HG02885 (cell line): ENCODE results near the gene SMYD1.

ENCODE experiments used
- ATAC-seq: cut with Tn5 transposase; IDR thresholded peaks from one replicate; pipeline ENCODE4 v1.9.1; 2021; ENCODE audit warnings: mild to moderate bottlenecking; ENCODE audit not compliant: unreplicated experiment, poor library complexity

The SMYD1 gene

GRCh38 chr2:88055371-88056128 is 12.1 kb upstream of the SMYD1 start, which contains the start of gene KRCC1:
TSS of gene KRCC1 (minus strand) at chr2:88055783. CDS start at chr2:88028563, 27,220 bp downstream.
- peak; percentile 96 for ATAC-seq

DNA sequence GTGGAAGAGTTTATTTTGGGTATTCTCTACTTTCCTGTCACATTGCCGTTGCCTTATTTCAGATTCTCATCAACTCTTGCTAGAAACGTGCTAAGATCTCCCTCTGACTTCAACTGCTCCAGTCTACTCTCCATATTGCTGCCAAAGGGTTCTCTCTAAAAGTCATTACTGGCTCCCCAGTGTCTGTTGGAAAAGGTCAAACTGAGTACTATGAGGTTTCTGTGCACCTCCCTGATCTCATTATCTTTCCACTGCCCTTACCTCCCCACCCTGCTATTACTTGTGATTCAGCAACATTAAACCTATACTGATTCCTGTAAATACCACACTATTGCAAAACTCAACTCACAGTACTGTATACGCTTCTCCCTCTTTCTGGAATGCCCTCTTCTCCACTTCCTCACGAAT is 10.2 kb upstream of the SMYD1 start:
- ATAC-seq, result no peak

GRCh38 chr2:88058191-88058590 is 9.4 kb upstream of the SMYD1 start:
- ATAC-seq, result no peak

- peak; percentile 41 for ATAC-seq
These were observed 7.4 kb upstream of the SMYD1 start for GRCh38 chr2:88059979-88060906.

GRCh38 chr2:88060907-88061275 is 6.7 kb upstream of the SMYD1 start:
- no peak for ATAC-seq

DNA sequence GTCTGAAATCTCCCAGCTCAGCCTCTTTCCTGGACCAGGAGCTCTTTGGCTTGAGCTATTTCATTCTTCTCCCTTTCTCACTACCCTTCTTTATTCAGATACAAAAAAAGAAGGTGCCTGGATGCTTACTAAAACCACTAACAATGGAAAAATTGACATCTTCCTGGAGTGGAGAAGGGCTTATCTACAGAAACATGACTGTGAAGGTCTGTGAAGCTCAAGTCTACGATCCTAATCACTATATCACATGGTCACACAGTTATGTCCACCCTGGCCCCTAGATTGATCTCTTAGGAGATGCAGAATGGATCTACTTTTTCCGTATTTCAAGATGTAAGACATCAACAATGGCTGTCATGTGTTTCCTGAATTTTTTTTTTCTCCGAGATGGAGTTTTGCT is 6.3 kb upstream of the SMYD1 start:
- no peak for ATAC-seq

DNA sequence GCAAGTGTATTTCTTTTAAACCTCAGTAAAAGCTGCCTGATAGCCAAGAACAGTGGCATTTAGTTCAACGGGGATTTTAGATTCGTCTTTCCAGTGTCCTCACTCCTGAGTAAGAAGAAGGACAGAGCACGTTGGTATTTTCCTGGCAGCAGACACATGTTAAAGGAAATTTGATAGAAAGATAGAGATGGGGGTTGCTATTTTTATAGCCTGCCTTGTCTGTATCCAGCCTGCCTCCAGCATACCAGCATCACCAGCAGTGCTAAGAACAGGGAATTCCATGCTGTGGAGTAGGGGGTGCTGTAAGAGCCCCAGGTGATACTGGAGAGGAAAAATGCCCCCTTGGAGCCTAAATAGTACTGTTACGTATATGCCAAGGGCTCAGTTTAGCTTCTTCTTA is 1.1 kb upstream of the SMYD1 start:
- no peak for ATAC-seq

DNA sequence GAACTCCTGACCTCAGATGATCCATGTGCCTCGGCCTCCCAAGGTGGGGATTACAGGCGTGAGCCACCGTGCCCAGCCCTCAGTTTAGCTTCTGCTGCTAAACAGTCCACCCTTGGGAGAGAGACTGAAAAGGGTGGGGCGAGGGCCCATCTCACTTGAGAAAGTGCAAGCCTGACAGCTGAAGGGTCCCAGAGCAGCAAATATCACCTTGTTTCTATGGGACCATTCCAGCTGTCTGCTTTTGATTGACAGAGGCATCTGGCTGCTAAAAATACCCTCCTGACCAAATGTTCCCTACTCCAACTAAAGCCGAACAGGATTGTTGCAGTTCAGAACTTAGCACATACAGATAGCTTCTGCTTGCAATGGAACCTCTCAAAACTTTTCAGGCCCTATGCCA is 436 bp upstream of the SMYD1 start:
- no peak for ATAC-seq

DNA sequence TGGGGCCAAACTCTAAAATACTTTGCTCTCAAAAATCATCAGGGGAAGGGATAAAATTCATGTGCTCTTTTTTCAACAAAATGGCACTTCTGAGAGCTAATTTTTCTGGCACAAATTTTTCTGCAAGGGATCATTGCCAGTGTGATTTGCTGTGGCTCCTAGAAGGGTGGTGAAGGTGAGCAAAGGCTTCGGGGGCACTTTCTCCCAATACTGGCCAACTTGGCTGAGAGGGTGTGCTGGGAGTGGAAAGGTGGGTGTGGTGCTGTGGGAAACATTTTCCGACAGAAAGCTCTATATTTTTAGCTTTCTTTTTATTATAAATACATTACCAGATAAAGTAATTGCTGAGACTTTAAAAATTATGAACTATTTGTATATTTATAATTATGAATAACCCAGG is 419 bp downstream of the SMYD1 start:
- ATAC-seq, result no peak

GRCh38 chr2:88069117-88069516 is 1.5 kb downstream of the SMYD1 start:
- ATAC-seq, result no peak

DNA sequence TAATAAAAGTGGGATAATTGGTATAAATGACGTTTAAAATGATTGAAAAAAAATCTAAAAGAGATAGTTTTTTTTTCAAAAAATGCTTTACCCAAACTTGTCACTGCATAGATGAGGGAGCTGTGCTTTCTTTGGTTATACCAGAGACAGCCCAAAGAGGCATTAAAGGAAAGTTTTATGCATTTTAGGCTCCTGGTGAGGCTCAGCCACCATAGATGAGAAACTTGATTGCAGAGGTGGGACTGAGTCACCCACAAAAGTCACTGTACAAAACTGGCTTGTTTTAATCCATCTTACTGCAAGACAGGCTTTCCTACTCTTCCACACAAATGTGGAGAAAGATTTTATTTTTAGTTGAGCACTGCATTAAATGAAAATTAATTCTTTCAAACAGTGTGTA is 2.4 kb downstream of the SMYD1 start:
- no peak for ATAC-seq

GRCh38 chr2:88071365-88071764 is 3.7 kb downstream of the SMYD1 start:
- no peak for ATAC-seq

- no peak for ATAC-seq
These were observed 6.5 kb downstream of the SMYD1 start for GRCh38 chr2:88074150-88074549.

GRCh38 chr2:88074854-88075292 is 7.2 kb downstream of the SMYD1 start:
- no peak for ATAC-seq

- ATAC-seq, result no peak
These were observed 9.5 kb downstream of the SMYD1 start for GRCh38 chr2:88077080-88077479.

DNA sequence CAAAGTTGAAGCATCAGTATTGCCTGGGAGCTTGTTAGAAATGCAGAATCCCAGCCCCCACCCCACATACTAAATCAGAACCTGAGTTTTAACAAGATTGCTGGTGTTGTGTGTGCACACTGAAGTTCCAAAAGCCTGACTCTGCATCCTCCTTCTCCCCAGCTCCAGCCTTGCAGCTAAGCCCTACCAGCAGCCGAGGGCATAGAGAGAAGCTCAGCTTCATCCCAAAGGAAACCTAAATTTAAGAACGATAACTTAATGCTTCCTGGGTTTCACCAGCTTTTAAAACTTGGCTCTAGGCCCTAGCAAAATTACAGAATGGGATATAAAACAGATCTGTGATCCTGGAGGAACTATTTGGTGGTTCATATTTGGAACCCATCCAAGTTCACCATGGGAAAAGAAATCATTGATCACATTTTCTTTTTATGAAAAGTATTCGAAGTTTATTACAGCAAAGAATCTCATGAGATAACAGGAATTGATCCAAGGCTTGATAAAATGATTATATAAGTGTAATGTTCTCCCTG is 11.1 kb downstream of the SMYD1 start:
- ATAC-seq, result no peak

DNA sequence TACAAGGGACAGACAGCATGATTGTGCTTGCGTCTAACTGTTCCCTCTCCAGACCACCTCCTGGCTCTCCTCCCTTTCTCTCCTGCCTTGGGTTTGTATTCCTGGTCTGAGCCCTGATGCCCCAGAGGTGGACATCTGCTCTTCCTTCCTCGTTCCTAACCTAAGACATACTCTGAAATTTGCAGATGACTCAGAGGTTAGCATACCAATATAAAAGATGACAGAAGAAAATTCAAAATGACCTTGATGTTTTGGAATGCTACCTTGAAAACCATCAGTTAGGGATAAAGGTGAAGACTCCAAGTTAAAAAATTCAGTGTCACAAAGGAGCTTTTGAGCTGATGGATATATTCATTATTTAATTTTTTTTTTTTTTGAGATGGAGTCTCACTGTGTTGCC is 12.9 kb downstream of the SMYD1 start:
- ATAC-seq, result no peak

GRCh38 chr2:88081924-88082608 is 14.4 kb downstream of the SMYD1 start:
- no peak for ATAC-seq

GRCh38 chr2:88082781-88083180 is 15.2 kb downstream of the SMYD1 start:
- no peak for ATAC-seq

- no peak for ATAC-seq
These were observed 17.5 kb downstream of the SMYD1 start for GRCh38 chr2:88085099-88085498.

DNA sequence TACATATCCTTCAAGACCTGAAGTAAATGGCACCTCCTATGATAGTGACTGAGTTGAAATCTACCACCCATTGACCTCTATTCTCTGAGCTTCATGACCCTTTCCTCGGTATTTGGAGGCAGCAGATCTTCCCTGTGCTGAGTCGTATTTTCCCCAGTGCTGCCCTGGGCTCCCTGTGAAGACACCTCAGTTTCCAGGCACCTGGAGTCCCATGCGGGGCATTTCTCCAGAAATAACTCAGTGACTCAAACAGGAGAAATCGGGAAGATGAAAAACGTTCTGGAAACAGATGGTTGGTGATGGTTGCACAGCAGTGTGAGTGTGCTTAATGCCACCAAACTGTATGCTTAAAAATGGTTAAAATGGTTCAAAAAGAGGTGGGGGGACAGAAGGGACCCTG is 18.0 kb downstream of the SMYD1 start:
- no peak for ATAC-seq
